Natural killer cell (primary cell): ENCODE data around the gene OAS1. TPM values are rescaled to one million over a fixed set of nuclear protein-coding genes. Genes with fewer than 3 reads are reported as not detected.

Source experiments
- ATAC-seq, 3 donors: fragments of 150-1000 bp in 2 of 3; fragments of 200-7000 bp in 1 of 3; cut with Tn5 transposase; 1 replicate in 1 of 3; 2 replicates in 2 of 3; pipeline ENCODE4 v1.10.0; 2021; ENCODE audit warnings: mild to moderate bottlenecking in 2 of 3, moderate library complexity in 2 of 3
- DNase-seq, 2 donors: peaks; one replicate each; pipeline versions ENCODE4 v3.0.0 to v3.0.0-alpha.2; 2013 to 2021; ENCODE audit warnings: mixed read lengths in 1 of 2
- H3K27ac ChIP-seq: one replicate; pipeline ENCODE4 v1.5.1; 2013; ENCODE audit warnings: mild to moderate bottlenecking, low read length
- H3K27me3 ChIP-seq: one replicate; pipeline ENCODE4 v1.6.1; 2013; ENCODE audit warnings: low read length; ENCODE audit not compliant: control insufficient read depth, insufficient read depth
- H3K36me3 ChIP-seq: one replicate; pipeline ENCODE4 v1.6.1; 2013; ENCODE audit warnings: low read length; ENCODE audit not compliant: control insufficient read depth, insufficient read depth
- H3K4me1 ChIP-seq: one replicate; pipeline ENCODE4 v1.6.1; 2013; ENCODE audit warnings: low read length; ENCODE audit not compliant: control insufficient read depth, insufficient read depth
- H3K4me3 ChIP-seq: one replicate; pipeline ENCODE4 v1.5.1; 2013; ENCODE audit warnings: low read length
- H3K9me3 ChIP-seq: one replicate; pipeline ENCODE4 v1.6.1; 2013; ENCODE audit warnings: low read length; ENCODE audit not compliant: control insufficient read depth, insufficient read depth
- H3K27ac Mint-ChIP-seq, 2 donors: one replicate each; pipeline ENCODE4 v1.8.0; 2022; ENCODE audit warnings: mild to moderate bottlenecking in 2 of 2, mixed read lengths in 2 of 2, moderate library complexity in 1 of 2
- H3K27me3 Mint-ChIP-seq, 2 donors: one replicate each; pipeline ENCODE4 v1.8.0; 2022; ENCODE audit warnings: low read depth in 2 of 2, mixed read lengths in 2 of 2
- H3K36me3 Mint-ChIP-seq: one replicate; pipeline ENCODE4 v1.8.0; 2022; ENCODE audit warnings: mixed read lengths
- H3K4me1 Mint-ChIP-seq, 2 donors: one replicate each; pipeline ENCODE4 v1.8.0; 2022; ENCODE audit warnings: mixed read lengths in 2 of 2
- H3K4me3 Mint-ChIP-seq: one replicate; pipeline ENCODE4 v1.8.0; 2022; ENCODE audit warnings: mild to moderate bottlenecking, moderate library complexity, mixed read lengths
- H3K9me3 Mint-ChIP-seq, 2 donors: one replicate each; pipeline ENCODE4 v1.8.0; 2022; ENCODE audit warnings: mixed read lengths in 2 of 2
- CTCF ChIP-seq: fragments of 200-600 bp; IDR thresholded peaks from one replicate; pipeline ENCODE4 v1.8.0; 2022; ENCODE audit warnings: antibody characterized with exemption
- WGBS: methylation state at CpG from one replicate; pipeline ENCODE4 v1.1.7; 2013; ENCODE audit warnings: missing lambda C conversion rate; ENCODE audit not compliant: insufficient coverage; 5-methylcytosine and 5-hydroxymethylcytosine counted together
- intact Hi-C: fragments of 100-400 bp; cut with micrococcal nuclease; formaldehyde crosslinking; loops from one replicate; pipeline ENCODE4 v1.14.2; 2022
- total RNA-seq, 4 donors: library from RNA; stranded (reverse); fragments of 120-200 nt in 1 of 4; gene quantifications; one replicate each; pipeline versions ENCODE4 v1.2.3 to v1.2.4, GENCODE V29; 2013 to 2022

Gene OAS1
- total RNA-seq, 3 donors from 2014 or later (not counting 1 experiment from before 2014, with no cell fraction given) = 12.4 to 21.1 (median 16.5) TPM

- DNase-seq (no peak), ATAC-seq (no peak)
- Histone ChIP-seq H3K4me1 (peaks cover 29% of the 10 kb centered on the region), H3K4me3 (no peak overlapping the region), H3K36me3 (no peaks in the 10 kb centered on the region), H3K27me3 (no peaks in the 10 kb centered on the region), H3K27ac (no peak overlapping the region), H3K9me3 (no peaks in the 10 kb centered on the region)
- TF ChIP-seq CTCF = no peak
- Mint-ChIP-seq H3K27ac (peak overlapping the region; percentile 55 to 63), H3K4me1 (peaks cover 40 to 44% of the 10 kb centered on the region in 2 donors), H3K36me3 (no peaks in the 10 kb centered on the region), H3K9me3 (no peaks in the 10 kb centered on the region), H3K27me3 (no peaks in the 10 kb centered on the region), H3K4me3 (peak overlapping the region; percentile 10)
- intact Hi-C loops = loop anchor here (5.0 kb wide), 1 partner anchor 193 kb away; no protein-coding TSS in a partner anchor
These were observed 2.2 kb upstream of the OAS1 start for GRCh38 chr12:112904571-112904970.

DNA sequence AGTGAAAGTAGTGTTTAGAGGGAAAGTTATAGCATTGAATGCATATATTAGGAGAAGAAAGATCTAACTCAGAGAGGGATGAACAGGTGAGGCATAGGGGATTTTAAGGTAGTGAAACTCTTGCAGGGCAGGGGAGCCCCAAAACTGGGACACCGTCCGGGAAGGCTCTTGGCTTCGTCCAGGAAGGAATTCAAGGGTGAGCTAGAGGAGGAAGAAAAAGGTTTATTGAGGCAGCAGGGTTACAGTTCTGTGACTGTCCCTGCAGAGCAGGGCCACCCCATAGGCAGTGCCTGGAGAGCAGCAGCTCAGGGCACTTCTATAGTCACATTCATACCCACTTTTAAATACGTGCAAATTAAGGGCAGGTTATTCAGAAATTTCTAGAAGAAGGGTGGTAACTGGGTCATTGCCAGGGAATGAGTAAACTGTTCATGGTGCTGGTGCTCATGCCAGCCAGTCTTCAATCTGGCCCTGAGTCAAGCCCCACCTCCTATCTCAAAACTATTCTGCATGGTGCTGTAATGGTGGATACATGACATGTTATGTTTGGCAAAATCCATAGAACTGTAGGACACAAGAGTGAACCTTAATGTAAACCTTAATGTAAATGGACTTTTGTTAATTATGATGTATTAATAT lies 1.2 kb upstream of the OAS1 start:
- ATAC-seq (no peak), DNase-seq (no peak)
- H3K9me3 ChIP-seq = no peaks in the 10 kb centered on the region
- peak overlapping the region; percentile 22 for H3K4me3 Mint-ChIP-seq
- WGBS = 89% methylated on average over 4 of the region's 4 CpGs
- H3K27ac Mint-ChIP-seq = peak overlapping the region; percentile 13 to 38
- H3K4me1 ChIP-seq = peaks cover 30% of the 10 kb centered on the region
- H3K27me3 Mint-ChIP-seq = no peaks in the 10 kb centered on the region
- no peak for TF ChIP-seq CTCF
- peaks cover under 1% of the 10 kb centered on the region for H3K36me3 ChIP-seq
- intact Hi-C loops = no loop called here
- no peaks in the 10 kb centered on the region for H3K9me3 Mint-ChIP-seq
- H3K27me3 ChIP-seq = no peaks in the 10 kb centered on the region
- no peak overlapping the region for H3K27ac ChIP-seq
- H3K36me3 Mint-ChIP-seq = no peaks in the 10 kb centered on the region
- peaks cover 48 to 50% of the 10 kb centered on the region in 2 donors for H3K4me1 Mint-ChIP-seq
- no peak overlapping the region for H3K4me3 ChIP-seq

GRCh38 chr12:112907415-112908157 lies 824 bp downstream of the OAS1 start:
- Histone ChIP-seq H3K27ac (peak overlapping the region; percentile 74), H3K27me3 (no peaks in the 10 kb centered on the region), H3K4me3 (peak overlapping the region; percentile 50), H3K36me3 (peaks cover 7% of the 10 kb centered on the region), H3K9me3 (peaks cover 4% of the 10 kb centered on the region), H3K4me1 (peaks cover 30% of the 10 kb centered on the region)
- WGBS = 18% methylated on average over 4 of the region's 7 CpGs
- TF ChIP-seq CTCF = no peak
- Mint-ChIP-seq H3K36me3 (peaks cover 4% of the 10 kb centered on the region), H3K9me3 (peaks cover 0 to 3% of the 10 kb centered on the region in 2 donors), H3K4me3 (peak overlapping the region; percentile 88), H3K27ac (peak overlapping the region; percentile 68 to 88), H3K4me1 (peaks cover 44 to 49% of the 10 kb centered on the region in 2 donors), H3K27me3 (no peaks in the 10 kb centered on the region)
- DNase-seq (peak in 1 of 2 donors; percentile 24), ATAC-seq (peak in 2 of 3 donors; percentile 25 to 37)
- intact Hi-C loops = no loop called here
